Measurements from ENCODE around the gene TCEAL2.
"Not testable (repeated sequence)": the region's sequence is repeated elsewhere in the genome, so short reads cannot be mapped to it uniquely, and the experiment has no call there.

The TCEAL2 gene

GRCh38 chrX:102125436-102125835 lies at the start of gene TCEAL2:
TSS of gene TCEAL2 (plus strand) at chrX:102125679. CDS start at chrX:102126831, 1,152 bp downstream.
- DNase-seq = not testable (repeated sequence)

- no peak for DNase-seq
Measured at GRCh38 chrX:102077426-102077825, 48.1 kb upstream of the TCEAL2 start.

GRCh38 chrX:102085706-102086105 lies 39.8 kb upstream of the TCEAL2 start:
- DNase-seq = no peak

- no peak for DNase-seq
Measured at GRCh38 chrX:102113367-102113766, 12.1 kb upstream of the TCEAL2 start.

GRCh38 chrX:102115748-102116147 lies 9.7 kb upstream of the TCEAL2 start:
- DNase-seq = no peak

- DNase-seq = not testable (repeated sequence)
Measured at GRCh38 chrX:102125014-102125413, 465 bp upstream of the TCEAL2 start.

GRCh38 chrX:102126080-102126818 lies 770 bp downstream of the TCEAL2 start:
- DNase-seq = not testable (repeated sequence)

GRCh38 chrX:102126863-102127262 lies 1.4 kb downstream of the TCEAL2 start:
- DNase-seq = no peak

- no peak for DNase-seq
Measured at GRCh38 chrX:102129473-102129872, 4.0 kb downstream of the TCEAL2 start.

- no peak for DNase-seq
Measured at GRCh38 chrX:102138064-102138463, 12.6 kb downstream of the TCEAL2 start.

GRCh38 chrX:102140876-102141275 lies 15.4 kb downstream of the TCEAL2 start:
- not testable (repeated sequence) for DNase-seq

GRCh38 chrX:102141631-102142030 lies 16.2 kb downstream of the TCEAL2 start:
- DNase-seq = not testable (repeated sequence)

- not testable (repeated sequence) for DNase-seq
Measured at GRCh38 chrX:102142274-102142673, 16.8 kb downstream of the TCEAL2 start, which contains the start of gene TCEAL6. TSS of gene TCEAL6 (minus strand) at chrX:102142481.

GRCh38 chrX:102154218-102154860 lies 28.9 kb downstream of the TCEAL2 start:
- no peak for DNase-seq

GRCh38 chrX:102154900-102155805 lies 29.7 kb downstream of the TCEAL2 start:
- DNase-seq = no peak

- DNase-seq = no peak
Measured at GRCh38 chrX:102155806-102156179, 30.3 kb downstream of the TCEAL2 start, which contains the start of gene BEX5. TSS of gene BEX5 (minus strand) at chrX:102155977. CDS start at chrX:102154265, 1,712 bp downstream.
